Neutrophil (primary cell): ENCODE results near the gene DMD.

Source experiments
- H3K27ac ChIP-seq: fragments of 200-600 bp; sonication (generic); 2 replicates; pipeline ENCODE4 v1.5.1; 2016; ENCODE audit warnings: mild to moderate bottlenecking, moderate library complexity
- H3K27me3 ChIP-seq: fragments of 200-600 bp; sonication (generic); 2 replicates; pipeline ENCODE4 v1.6.0; 2016; ENCODE audit warnings: mild to moderate bottlenecking
- H3K36me3 ChIP-seq: fragments of 200-600 bp; sonication (generic); 2 replicates; pipeline ENCODE4 v1.5.1; 2017
- H3K4me1 ChIP-seq, 2 experiments: fragments of 200-600 bp in 1 of 2; sonication (generic) in 1 of 2; 1 replicate in 1 of 2; 2 replicates in 1 of 2; pipeline versions ENCODE4 v1.5.1 to v1.6.1; 2013 to 2016; ENCODE audit warnings: low read depth in 1 of 2, low read length in 1 of 2, mild to moderate bottlenecking in 1 of 2, moderate library complexity in 1 of 2; ENCODE audit not compliant: control insufficient read depth in 1 of 2, insufficient read depth in 1 of 2
- H3K4me3 ChIP-seq, 2 experiments: fragments of 200-600 bp in 1 of 2; sonication (generic) in 1 of 2; 1 replicate in 1 of 2; 2 replicates in 1 of 2; pipeline ENCODE4 v1.5.1; 2013 to 2016; ENCODE audit warnings: low read depth in 1 of 2, low read length in 1 of 2, mild to moderate bottlenecking in 1 of 2, moderate library complexity in 1 of 2
- H3K9me3 ChIP-seq: fragments of 200-600 bp; sonication (generic); 2 replicates; pipeline ENCODE4 v1.5.1; 2016
- CTCF ChIP-seq: fragments of 200-600 bp; sonication (generic); IDR thresholded peaks from 2 replicates; pipeline ENCODE4 v1.5.1; 2016; ENCODE audit warnings: antibody characterized with exemption

The DMD gene

DNA sequence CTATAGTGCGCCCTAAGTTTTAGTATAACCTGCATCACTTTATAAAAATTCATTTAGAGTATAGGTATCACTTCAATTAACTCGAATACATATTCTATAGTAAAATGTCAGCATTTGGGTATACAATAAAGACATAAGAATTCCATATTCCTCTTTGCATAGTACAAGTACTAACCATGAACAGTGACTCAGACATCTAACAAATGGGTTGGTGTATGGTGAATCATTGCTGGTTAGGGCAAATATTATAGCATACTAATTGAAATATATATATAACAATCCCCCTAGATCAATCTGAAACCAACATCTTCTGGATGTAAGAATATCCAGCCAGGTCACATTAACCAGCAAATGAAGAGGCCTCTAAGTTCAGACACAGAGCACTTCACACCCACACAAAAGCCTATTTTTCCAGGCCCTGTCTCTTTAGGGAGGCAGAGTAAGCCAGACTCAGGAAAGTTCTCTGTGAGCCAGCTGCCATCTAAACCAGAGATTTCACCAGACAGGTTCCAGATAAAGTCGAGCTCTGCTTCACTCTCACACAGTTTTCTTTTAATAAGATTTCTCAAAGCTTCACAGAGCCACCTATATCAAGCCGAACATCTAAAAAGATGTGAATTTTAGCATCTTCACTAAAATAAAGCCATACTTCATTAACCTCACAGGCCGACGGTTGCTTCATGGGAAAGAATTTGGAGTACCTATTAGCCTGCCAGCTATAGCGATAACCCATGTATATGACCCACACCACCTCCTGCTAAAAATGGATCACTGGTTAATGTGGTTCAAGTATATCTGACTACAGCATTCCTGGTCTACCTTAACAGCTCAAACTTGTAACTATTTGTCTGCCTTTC lies 1939.5 kb downstream of the DMD start:
- Histone ChIP-seq H3K4me1 (no peaks in the 10 kb centered on the region), H3K27ac (no peak overlapping the region)
- TF ChIP-seq CTCF = no peak

DNA sequence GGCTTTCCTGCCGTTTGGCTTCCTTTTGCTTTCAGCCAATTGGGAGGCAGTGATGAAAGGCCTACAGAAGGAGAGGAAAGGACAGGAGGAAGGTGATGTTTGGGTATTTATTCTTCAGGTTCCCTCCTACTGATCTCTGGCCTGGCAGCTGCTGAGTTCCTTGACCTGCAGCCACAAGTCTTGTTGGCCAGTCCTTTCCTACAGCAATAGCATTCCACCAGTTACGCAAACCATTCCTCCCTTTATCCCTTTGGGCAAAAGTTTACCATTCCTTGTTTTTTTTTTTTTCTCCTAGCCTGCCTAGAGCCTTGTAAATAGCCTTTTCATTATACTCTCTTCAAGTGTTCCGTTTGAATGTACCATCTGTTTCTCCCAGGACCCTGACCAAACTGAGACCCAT lies 1941.4 kb downstream of the DMD start:
- H3K27me3 ChIP-seq = peaks cover 41% of the 10 kb centered on the region
- no peak for TF ChIP-seq CTCF
- no peaks in the 10 kb centered on the region for H3K9me3 ChIP-seq
- no peaks in the 10 kb centered on the region for H3K4me1 ChIP-seq
- H3K4me3 ChIP-seq = no peak overlapping the region
- no peak overlapping the region for H3K27ac ChIP-seq
- no peaks in the 10 kb centered on the region for H3K36me3 ChIP-seq

More for the DNA sequence above, 1939.5 kb downstream of the DMD start:
- no peak overlapping the region for H3K4me3 ChIP-seq
- no peaks in the 10 kb centered on the region for H3K9me3 ChIP-seq
- H3K36me3 ChIP-seq = no peaks in the 10 kb centered on the region
- H3K27me3 ChIP-seq = peaks cover 22% of the 10 kb centered on the region

- Histone ChIP-seq H3K27me3 (peaks cover 57% of the 10 kb centered on the region), H3K36me3 (no peaks in the 10 kb centered on the region), H3K27ac (no peak overlapping the region), H3K4me1 (no peaks in the 10 kb centered on the region), H3K4me3 (no peak overlapping the region), H3K9me3 (no peaks in the 10 kb centered on the region)
- TF ChIP-seq CTCF = no peak
Observed at GRCh38 chrX:31268359-31268758, 1943.0 kb downstream of the DMD start.

DNA sequence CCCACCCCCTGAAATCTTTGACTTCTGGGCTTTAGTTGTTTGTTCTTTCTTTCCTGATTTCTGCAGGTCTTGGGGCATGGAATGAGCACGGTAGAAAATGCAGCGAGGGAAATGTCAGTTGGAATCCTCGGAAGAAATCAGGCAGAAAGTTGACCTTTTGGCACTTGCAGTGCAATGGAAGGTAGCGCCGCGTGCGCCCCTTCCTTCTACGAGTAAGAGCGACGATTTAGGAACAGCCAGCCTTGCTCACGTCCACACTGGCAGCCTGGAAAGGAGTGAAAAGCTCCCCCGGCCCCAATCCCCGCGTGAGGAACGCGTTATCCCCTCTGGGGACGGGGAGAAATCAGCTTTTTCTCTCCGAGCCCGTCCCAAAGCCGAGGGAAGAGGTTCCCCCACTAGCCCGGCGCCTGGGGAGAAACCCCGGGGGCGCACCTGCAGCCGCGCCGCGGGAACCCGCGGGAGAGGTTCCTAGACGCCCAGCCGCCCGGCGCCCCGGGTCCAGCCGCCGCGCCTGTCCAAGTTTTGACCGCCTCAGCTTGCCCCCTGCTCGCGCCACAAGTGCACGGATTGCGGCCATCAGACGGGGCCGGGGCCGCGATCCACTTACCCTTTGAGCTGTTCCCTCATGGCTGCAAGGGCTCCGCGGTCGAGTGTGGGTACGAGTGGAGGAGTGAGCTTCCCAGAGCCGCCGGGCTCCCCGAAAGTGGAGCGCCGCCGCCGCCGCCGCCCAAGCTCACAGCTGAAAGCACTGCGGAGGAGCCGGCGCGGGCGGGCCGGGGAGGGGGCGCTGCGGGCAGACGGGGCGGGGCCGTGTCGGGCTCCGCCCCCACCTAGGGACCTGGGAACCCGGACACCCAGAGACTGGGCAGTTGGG lies 1944.9 kb downstream of the DMD start:
- TF ChIP-seq CTCF = no peak
- H3K4me1 ChIP-seq = no peaks in the 10 kb centered on the region
- H3K36me3 ChIP-seq = no peaks in the 10 kb centered on the region
- peaks cover 57% of the 10 kb centered on the region for H3K27me3 ChIP-seq
- no peak overlapping the region for H3K27ac ChIP-seq
- H3K9me3 ChIP-seq = no peaks in the 10 kb centered on the region
- no peak overlapping the region for H3K4me3 ChIP-seq

DNA sequence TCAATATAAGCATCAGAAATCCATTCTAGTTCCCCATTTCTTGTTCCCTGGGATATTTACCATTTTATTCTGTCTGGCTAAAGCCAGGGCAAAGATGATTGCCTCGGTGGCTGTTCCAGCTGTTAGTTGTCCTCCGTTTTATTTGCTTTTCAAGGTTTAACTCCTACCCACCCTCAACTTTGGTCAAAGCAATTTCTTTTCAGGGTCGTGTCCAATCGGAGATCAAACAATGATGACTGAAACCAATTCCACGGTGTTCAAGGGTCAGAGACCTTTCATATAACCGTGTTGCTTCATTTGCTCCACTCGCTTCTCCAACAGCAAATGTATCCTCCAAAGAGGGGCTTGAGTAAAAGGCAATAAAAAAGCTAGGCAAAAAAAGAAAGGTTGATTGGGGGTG lies 1946.0 kb downstream of the DMD start:
- H3K9me3 ChIP-seq = no peaks in the 10 kb centered on the region
- H3K4me3 ChIP-seq = no peak overlapping the region
- H3K27ac ChIP-seq = no peak overlapping the region
- H3K36me3 ChIP-seq = no peaks in the 10 kb centered on the region
- peaks cover 57% of the 10 kb centered on the region for H3K27me3 ChIP-seq
- H3K4me1 ChIP-seq = no peaks in the 10 kb centered on the region
- TF ChIP-seq CTCF = no peak
